HEK293 (cell line): ENCODE data around the gene SFMBT2.

Experiments used
- KLF8 ChIP-seq: fragments of 450-650 bp; formaldehyde crosslinking; IDR thresholded peaks from 2 replicates; pipeline ENCODE4 v1.5.1; 2016; ENCODE audit warnings: missing biosample characterization, missing genetic modification characterization
- MEIS1 ChIP-seq: sonication (generic); formaldehyde crosslinking; IDR thresholded peaks from 2 replicates; pipeline ENCODE4 v1.8.1; 2022; ENCODE audit warnings: missing genetic modification reagents, mild to moderate bottlenecking, borderline replicate concordance
- ZFP41 ChIP-seq: fragments of 450-650 bp; formaldehyde crosslinking; IDR thresholded peaks from 2 replicates; pipeline ENCODE4 v1.5.1; 2016; ENCODE audit warnings: missing biosample characterization, missing genetic modification characterization, borderline replicate concordance
- ZNF654 ChIP-seq: fragments of 450-650 bp; formaldehyde crosslinking; IDR thresholded peaks from 2 replicates; pipeline ENCODE4 v1.5.1; 2016; ENCODE audit warnings: low read depth, missing biosample characterization, missing genetic modification characterization
- TF ChIP-seq, protein P1 (sequence below): fragments of 450-650 bp; formaldehyde crosslinking; IDR thresholded peaks from 2 replicates; pipeline ENCODE4 v1.5.1; 2016; ENCODE audit warnings: missing biosample characterization, missing genetic modification characterization

DNA sequence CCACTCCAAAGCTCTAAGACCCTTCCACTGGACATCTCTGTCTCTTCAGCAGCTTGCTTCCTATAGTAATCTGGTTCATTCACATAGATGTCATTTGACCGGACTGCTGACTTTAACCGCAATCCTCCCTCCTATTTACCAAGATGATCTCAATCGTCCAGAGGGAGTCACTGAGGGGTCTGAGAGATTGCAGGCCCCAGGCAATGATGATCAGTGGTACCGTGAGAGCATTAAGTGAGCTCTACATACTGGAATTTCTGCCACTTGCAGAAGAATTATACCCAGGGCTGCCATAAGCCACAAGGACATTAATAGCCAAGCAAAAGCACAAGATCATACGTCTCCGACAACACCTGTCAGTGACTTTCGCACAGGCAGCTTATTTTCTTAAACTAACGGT is 245.9 kb downstream of the SFMBT2 start:
- TF ChIP-seq MEIS1 (CRISPR knock-in tag): no peak
- TF ChIP-seq, protein P1, sequence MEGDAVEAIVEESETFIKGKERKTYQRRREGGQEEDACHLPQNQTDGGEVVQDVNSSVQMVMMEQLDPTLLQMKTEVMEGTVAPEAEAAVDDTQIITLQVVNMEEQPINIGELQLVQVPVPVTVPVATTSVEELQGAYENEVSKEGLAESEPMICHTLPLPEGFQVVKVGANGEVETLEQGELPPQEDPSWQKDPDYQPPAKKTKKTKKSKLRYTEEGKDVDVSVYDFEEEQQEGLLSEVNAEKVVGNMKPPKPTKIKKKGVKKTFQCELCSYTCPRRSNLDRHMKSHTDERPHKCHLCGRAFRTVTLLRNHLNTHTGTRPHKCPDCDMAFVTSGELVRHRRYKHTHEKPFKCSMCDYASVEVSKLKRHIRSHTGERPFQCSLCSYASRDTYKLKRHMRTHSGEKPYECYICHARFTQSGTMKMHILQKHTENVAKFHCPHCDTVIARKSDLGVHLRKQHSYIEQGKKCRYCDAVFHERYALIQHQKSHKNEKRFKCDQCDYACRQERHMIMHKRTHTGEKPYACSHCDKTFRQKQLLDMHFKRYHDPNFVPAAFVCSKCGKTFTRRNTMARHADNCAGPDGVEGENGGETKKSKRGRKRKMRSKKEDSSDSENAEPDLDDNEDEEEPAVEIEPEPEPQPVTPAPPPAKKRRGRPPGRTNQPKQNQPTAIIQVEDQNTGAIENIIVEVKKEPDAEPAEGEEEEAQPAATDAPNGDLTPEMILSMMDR (tag by site-specific recombination): no peak
- no peak for TF ChIP-seq ZFP41 (tag by site-specific recombination)
- no peak for TF ChIP-seq ZNF654
- TF ChIP-seq KLF8 (tag by site-specific recombination): no peak
